GM23338 (cell line): ENCODE results near the gene PPP2R5C. TPM values are rescaled to one million over a fixed set of nuclear protein-coding genes. Genes with fewer than 3 reads are reported as not detected.

Source experiments
- ATAC-seq: fragments of 200-7000 bp; cut with Tn5 transposase; 3 replicates; pipeline ENCODE4 v1.9.1; 2020
- DNase-seq: peaks from one replicate; pipeline ENCODE4 v3.0.0-alpha.2; 2015; ENCODE audit warnings: low spot score
- H2AFZ ChIP-seq: fragments of 200-600 bp; sonication (generic); 2 replicates; pipeline ENCODE4 v1.8.0; 2016; ENCODE audit warnings: antibody characterized with exemption, mild to moderate bottlenecking, moderate library complexity
- H3F3A ChIP-seq: fragments of 200-600 bp; sonication (generic); replicated peaks from 2 replicates; pipeline ENCODE4 v1.8.0; 2017; ENCODE audit warnings: antibody characterized with exemption, mixed run types, low read depth
- H3K27ac ChIP-seq: fragments of 200-600 bp; sonication (generic); 2 replicates; pipeline ENCODE4 v1.6.1; 2016; ENCODE audit warnings: low read depth
- H3K27me3 ChIP-seq: fragments of 200-600 bp; sonication (generic); 2 replicates; pipeline ENCODE4 v1.8.0; 2016; ENCODE audit warnings: mild to moderate bottlenecking, mixed run types, moderate library complexity; ENCODE audit not compliant: insufficient read depth
- H3K36me3 ChIP-seq: fragments of 200-600 bp; sonication (generic); 2 replicates; pipeline ENCODE4 v1.8.0; 2016; ENCODE audit warnings: mild to moderate bottlenecking; ENCODE audit not compliant: insufficient read depth
- H3K4me1 ChIP-seq: fragments of 200-600 bp; sonication (generic); 2 replicates; pipeline ENCODE4 v1.8.0; 2016; ENCODE audit warnings: mild to moderate bottlenecking, moderate library complexity; ENCODE audit not compliant: insufficient read depth
- H3K4me2 ChIP-seq: fragments of 200-600 bp; sonication (generic); 2 replicates; pipeline ENCODE4 v1.7.1; 2017; ENCODE audit warnings: mixed run types
- H3K4me3 ChIP-seq: fragments of 200-600 bp; sonication (generic); 2 replicates; pipeline ENCODE4 v1.6.1; 2016; ENCODE audit warnings: mixed run types
- H3K79me2 ChIP-seq: fragments of 200-600 bp; sonication (generic); replicated peaks from 2 replicates; pipeline ENCODE4 v1.8.0; 2017; ENCODE audit warnings: mild to moderate bottlenecking; ENCODE audit not compliant: insufficient read depth
- H3K9me2 ChIP-seq: fragments of 200-600 bp; sonication (generic); 2 replicates; pipeline ENCODE4 v1.8.0; 2017; ENCODE audit not compliant: insufficient read depth
- H4K20me1 ChIP-seq: fragments of 200-600 bp; sonication (generic); replicated peaks from 2 replicates; pipeline ENCODE4 v1.8.0; 2017; ENCODE audit warnings: mild to moderate bottlenecking; ENCODE audit not compliant: insufficient read depth
- H3K27ac Mint-ChIP-seq: 2 replicates; pipeline ENCODE4 v1.8.0; 2020; ENCODE audit warnings: inconsistent platforms, mild to moderate bottlenecking, moderate library complexity, mixed read lengths
- H3K27me3 Mint-ChIP-seq: 3 replicates; pipeline ENCODE4 v1.8.0; 2022; ENCODE audit warnings: low read depth, mild to moderate bottlenecking, moderate library complexity, mixed read lengths, inconsistent platforms; ENCODE audit not compliant: insufficient read depth, poor library complexity
- H3K36me3 Mint-ChIP-seq: 3 replicates; pipeline ENCODE4 v1.8.0; 2021; ENCODE audit warnings: low read depth, mild to moderate bottlenecking, inconsistent platforms, moderate library complexity, mixed read lengths
- H3K4me1 Mint-ChIP-seq: 3 replicates; pipeline ENCODE4 v1.8.0; 2020; ENCODE audit warnings: mild to moderate bottlenecking, inconsistent platforms, mixed read lengths
- H3K4me3 Mint-ChIP-seq: 3 replicates; pipeline ENCODE4 v1.8.0; 2021; ENCODE audit warnings: moderate library complexity, mild to moderate bottlenecking, inconsistent platforms, mixed read lengths
- H3K9me3 Mint-ChIP-seq: 3 replicates; pipeline ENCODE4 v1.8.0; 2020; ENCODE audit warnings: moderate library complexity, mild to moderate bottlenecking, inconsistent platforms, mixed read lengths
- EZH2 ChIP-seq: fragments of 200-600 bp; sonication (generic); IDR thresholded peaks from one replicate; pipeline ENCODE4 v1.8.0; 2017; ENCODE audit warnings: antibody characterized with exemption, mild to moderate bottlenecking, low read depth; ENCODE audit not compliant: unreplicated experiment
- JUNB ChIP-seq: IDR thresholded peaks from one replicate; pipeline ENCODE4 v1.6.1; 2016; ENCODE audit warnings: antibody characterized with exemption; ENCODE audit not compliant: unreplicated experiment
- NANOG ChIP-seq: IDR thresholded peaks from 2 replicates; pipeline ENCODE4 v1.6.1; 2016; ENCODE audit warnings: antibody characterized with exemption, borderline replicate concordance
- STAT1 ChIP-seq: IDR thresholded peaks from one replicate; pipeline ENCODE4 v1.6.1; 2016; ENCODE audit warnings: antibody characterized with exemption; ENCODE audit not compliant: unreplicated experiment
- ZNF331 ChIP-seq: fragments of 250-450 bp; sonication (Bioruptor Pico); IDR thresholded peaks from 2 replicates; pipeline ENCODE4 v1.5.0; 2020; ENCODE audit warnings: low read depth, mild to moderate bottlenecking, moderate library complexity
- polyA plus RNA-seq: library from polyadenylated mRNA; unstranded; fragments of >200 nt; fragmentation: Nextera tagmentation; extraction: Ambion mirVana; gene quantifications from 2 replicates; pipeline ENCODE4 v1.2.1, GENCODE V29; 2016
- total RNA-seq: library from RNA; depleted of rRNA; stranded (reverse); fragments of >200 nt; shearing (Covaris generic); gene quantifications from 2 replicates; pipeline ENCODE4 v1.2.3, GENCODE V29; 2014
- TF ChIP-seq, protein P1 (sequence below), 2 experiments: fragments of 200-600 bp in 1 of 2; sonication (generic) in 1 of 2; conservative IDR thresholded peaks; 2 replicates each; pipeline versions ENCODE4 v1.5.1 to v1.6.1; 2016 to 2017; ENCODE audit warnings: antibody characterized with exemption in 2 of 2, low read depth in 2 of 2, mild to moderate bottlenecking in 2 of 2, moderate library complexity in 1 of 2
- TF ChIP-seq, protein P2 (sequence below): IDR thresholded peaks from 2 replicates; pipeline ENCODE4 v1.6.1; 2016; ENCODE audit warnings: antibody characterized with exemption
- TF ChIP-seq, protein P3 (sequence below): IDR thresholded peaks from one replicate; pipeline ENCODE4 v1.6.1; 2018; ENCODE audit warnings: antibody characterized with exemption; ENCODE audit not compliant: unreplicated experiment

PPP2R5C gene
- total and polyA plus RNA-seq, 2 experiments from 2014 or later: 75.4 to 79.7 TPM

DNA sequence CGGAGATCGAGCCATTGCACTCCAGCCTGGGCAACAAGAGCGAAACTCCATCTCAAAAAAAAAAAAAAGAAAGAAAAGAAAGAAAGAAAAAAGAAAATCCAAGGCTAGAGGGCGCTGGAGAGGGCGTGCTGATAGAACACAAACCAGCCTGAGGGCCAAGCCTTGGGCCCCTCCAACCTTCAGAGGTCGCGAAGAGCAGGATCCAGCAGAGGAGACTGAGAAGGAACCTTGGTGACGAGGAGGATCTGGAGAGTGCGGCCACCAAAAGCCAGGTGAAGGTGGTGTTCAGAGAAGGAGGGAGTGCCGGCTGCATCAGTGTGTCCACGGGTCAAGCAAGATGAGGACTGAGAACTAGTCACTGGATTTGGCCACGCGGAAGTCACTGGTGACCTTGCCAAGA lies 198.7 kb downstream of the PPP2R5C start:
- no peak overlapping the region for H3K4me3 Mint-ChIP-seq
- peak overlapping the region; percentile 9; the same call in 1 of the 2 replicates for H2AFZ ChIP-seq

DNA sequence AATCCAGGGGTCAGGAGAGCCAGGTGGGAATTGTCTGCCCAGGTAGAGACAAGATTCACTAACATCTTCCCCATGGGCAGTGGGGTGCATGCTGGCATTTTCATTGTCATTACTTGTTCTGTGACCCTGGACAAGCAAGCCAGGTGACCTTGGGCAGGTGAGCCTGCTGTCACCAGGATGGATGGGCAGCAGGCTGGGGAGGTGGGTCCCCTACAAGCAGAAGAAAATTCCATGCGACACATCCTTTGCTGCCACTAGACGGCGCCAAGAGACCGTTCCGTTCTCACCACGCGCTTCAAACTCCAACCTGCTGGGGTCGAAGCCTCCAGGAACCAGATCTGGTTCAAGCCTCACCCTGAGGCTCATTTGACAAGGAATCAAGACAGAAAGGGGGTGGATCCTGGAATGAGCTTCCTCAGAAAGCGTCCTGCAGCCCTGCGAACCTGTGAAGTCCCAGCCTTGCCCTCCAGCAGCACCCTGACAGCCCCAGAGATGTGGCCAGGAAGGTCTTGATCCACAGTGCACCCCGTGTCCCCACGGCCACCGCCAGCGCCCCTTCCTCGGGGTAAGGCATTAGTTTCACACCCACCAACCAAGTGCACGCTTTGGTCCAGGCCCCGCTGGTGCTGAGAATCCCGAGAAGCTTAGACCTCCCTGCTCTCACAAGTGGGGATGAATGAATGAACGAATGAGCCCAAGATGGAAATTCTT lies 199.7 kb downstream of the PPP2R5C start:
- 0 out of 2 replicates have a peak, but pooled peaks cover 5% of the 10 kb centered on the region for H3F3A ChIP-seq
- TF ChIP-seq, protein P1, sequence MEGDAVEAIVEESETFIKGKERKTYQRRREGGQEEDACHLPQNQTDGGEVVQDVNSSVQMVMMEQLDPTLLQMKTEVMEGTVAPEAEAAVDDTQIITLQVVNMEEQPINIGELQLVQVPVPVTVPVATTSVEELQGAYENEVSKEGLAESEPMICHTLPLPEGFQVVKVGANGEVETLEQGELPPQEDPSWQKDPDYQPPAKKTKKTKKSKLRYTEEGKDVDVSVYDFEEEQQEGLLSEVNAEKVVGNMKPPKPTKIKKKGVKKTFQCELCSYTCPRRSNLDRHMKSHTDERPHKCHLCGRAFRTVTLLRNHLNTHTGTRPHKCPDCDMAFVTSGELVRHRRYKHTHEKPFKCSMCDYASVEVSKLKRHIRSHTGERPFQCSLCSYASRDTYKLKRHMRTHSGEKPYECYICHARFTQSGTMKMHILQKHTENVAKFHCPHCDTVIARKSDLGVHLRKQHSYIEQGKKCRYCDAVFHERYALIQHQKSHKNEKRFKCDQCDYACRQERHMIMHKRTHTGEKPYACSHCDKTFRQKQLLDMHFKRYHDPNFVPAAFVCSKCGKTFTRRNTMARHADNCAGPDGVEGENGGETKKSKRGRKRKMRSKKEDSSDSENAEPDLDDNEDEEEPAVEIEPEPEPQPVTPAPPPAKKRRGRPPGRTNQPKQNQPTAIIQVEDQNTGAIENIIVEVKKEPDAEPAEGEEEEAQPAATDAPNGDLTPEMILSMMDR (conservative IDR thresholded peaks at IDR 0.05; ENCODE audit: low read depth in 2 of 2): peak; percentile 80 to 98
- no peak for TF ChIP-seq ZNF331 (CRISPR knock-in tag)
- TF ChIP-seq, protein P2, sequence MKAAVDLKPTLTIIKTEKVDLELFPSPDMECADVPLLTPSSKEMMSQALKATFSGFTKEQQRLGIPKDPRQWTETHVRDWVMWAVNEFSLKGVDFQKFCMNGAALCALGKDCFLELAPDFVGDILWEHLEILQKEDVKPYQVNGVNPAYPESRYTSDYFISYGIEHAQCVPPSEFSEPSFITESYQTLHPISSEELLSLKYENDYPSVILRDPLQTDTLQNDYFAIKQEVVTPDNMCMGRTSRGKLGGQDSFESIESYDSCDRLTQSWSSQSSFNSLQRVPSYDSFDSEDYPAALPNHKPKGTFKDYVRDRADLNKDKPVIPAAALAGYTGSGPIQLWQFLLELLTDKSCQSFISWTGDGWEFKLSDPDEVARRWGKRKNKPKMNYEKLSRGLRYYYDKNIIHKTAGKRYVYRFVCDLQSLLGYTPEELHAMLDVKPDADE: no peak
- no peak for TF ChIP-seq JUNB
- TF ChIP-seq, protein P3, sequence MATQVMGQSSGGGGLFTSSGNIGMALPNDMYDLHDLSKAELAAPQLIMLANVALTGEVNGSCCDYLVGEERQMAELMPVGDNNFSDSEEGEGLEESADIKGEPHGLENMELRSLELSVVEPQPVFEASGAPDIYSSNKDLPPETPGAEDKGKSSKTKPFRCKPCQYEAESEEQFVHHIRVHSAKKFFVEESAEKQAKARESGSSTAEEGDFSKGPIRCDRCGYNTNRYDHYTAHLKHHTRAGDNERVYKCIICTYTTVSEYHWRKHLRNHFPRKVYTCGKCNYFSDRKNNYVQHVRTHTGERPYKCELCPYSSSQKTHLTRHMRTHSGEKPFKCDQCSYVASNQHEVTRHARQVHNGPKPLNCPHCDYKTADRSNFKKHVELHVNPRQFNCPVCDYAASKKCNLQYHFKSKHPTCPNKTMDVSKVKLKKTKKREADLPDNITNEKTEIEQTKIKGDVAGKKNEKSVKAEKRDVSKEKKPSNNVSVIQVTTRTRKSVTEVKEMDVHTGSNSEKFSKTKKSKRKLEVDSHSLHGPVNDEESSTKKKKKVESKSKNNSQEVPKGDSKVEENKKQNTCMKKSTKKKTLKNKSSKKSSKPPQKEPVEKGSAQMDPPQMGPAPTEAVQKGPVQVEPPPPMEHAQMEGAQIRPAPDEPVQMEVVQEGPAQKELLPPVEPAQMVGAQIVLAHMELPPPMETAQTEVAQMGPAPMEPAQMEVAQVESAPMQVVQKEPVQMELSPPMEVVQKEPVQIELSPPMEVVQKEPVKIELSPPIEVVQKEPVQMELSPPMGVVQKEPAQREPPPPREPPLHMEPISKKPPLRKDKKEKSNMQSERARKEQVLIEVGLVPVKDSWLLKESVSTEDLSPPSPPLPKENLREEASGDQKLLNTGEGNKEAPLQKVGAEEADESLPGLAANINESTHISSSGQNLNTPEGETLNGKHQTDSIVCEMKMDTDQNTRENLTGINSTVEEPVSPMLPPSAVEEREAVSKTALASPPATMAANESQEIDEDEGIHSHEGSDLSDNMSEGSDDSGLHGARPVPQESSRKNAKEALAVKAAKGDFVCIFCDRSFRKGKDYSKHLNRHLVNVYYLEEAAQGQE: no peak
- no peak for TF ChIP-seq STAT1
- no peak for TF ChIP-seq NANOG
- no peak for TF ChIP-seq EZH2

More for the DNA sequence above, 198.7 kb downstream of the PPP2R5C start:
- Histone ChIP-seq H3K4me1 (no peaks in the 10 kb centered on the region), H3K9me2 (no peaks in the 10 kb centered on the region), H3K4me3 (no peak overlapping the region), H3K4me2 (no peak overlapping the region), H3K27me3 (peaks cover 25% of the 10 kb centered on the region; the same call in 1 of the 2 replicates), H3F3A (0 out of 2 replicates have a peak, but pooled peaks cover 5% of the 10 kb centered on the region), H3K79me2 (peaks cover 2% of the 10 kb centered on the region), H4K20me1 (no peaks in the 10 kb centered on the region), H3K27ac (no peak overlapping the region), H3K36me3 (no peaks in the 10 kb centered on the region)
- H3K9me3 Mint-ChIP-seq: no peaks in the 10 kb centered on the region
- H3K27ac Mint-ChIP-seq: no peak overlapping the region
- no peaks in the 10 kb centered on the region for H3K36me3 Mint-ChIP-seq
- peaks cover 14% of the 10 kb centered on the region; the same call in 2 of the 3 replicates for H3K4me1 Mint-ChIP-seq
- TF ChIP-seq, protein P1 (conservative IDR thresholded peaks at IDR 0.05; ENCODE audit: low read depth in 2 of 2): peak; percentile 57 to 61
- no peak for TF ChIP-seq STAT1
- DNase-seq: peak; percentile 77
- peak; percentile 9 for ATAC-seq
- peaks cover 26% of the 10 kb centered on the region for H3K27me3 Mint-ChIP-seq

More for the DNA sequence above, 199.7 kb downstream of the PPP2R5C start:
- ATAC-seq (peak; percentile 45), DNase-seq (peak; percentile 93)
- H3K36me3 Mint-ChIP-seq: no peaks in the 10 kb centered on the region
- Histone ChIP-seq H2AFZ (peak overlapping the region; percentile 70; the same call in 1 of the 2 replicates), H3K9me2 (no peaks in the 10 kb centered on the region), H3K79me2 (peaks cover 12% of the 10 kb centered on the region), H4K20me1 (no peaks in the 10 kb centered on the region), H3K4me3 (no peak overlapping the region), H3K4me1 (peaks cover 8% of the 10 kb centered on the region), H3K27me3 (peaks cover 25% of the 10 kb centered on the region; the same call in 1 of the 2 replicates), H3K4me2 (no peak overlapping the region), H3K27ac (no peak overlapping the region), H3K36me3 (no peaks in the 10 kb centered on the region)
- no peak overlapping the region for H3K27ac Mint-ChIP-seq
- no peak overlapping the region for H3K4me3 Mint-ChIP-seq
- H3K9me3 Mint-ChIP-seq: no peaks in the 10 kb centered on the region
- peaks cover 20% of the 10 kb centered on the region; the same call in 2 of the 3 replicates for H3K4me1 Mint-ChIP-seq
- peaks cover 26% of the 10 kb centered on the region for H3K27me3 Mint-ChIP-seq
